Adrenal gland (tissue), 12 donors: Measurements from ENCODE around the gene TFF3. TPM values are rescaled to one million over a fixed set of nuclear protein-coding genes. Genes with fewer than 3 reads are reported as not detected.

Experiments used
- DNase-seq, 7 donors: peaks; one replicate each; pipeline ENCODE4 v3.0.0-alpha.2; 2019 to 2020
- H3K27ac ChIP-seq, 5 donors: fragments of 200-600 bp; sonication (generic) in 4 of 5; 1 replicate in 3 of 5; 2 replicates in 2 of 5; pipeline versions ENCODE4 v1.5.1 to v1.8.0; 2016 to 2020; ENCODE audit warnings: mild to moderate bottlenecking in 1 of 5
- H3K27me3 ChIP-seq: fragments of 200-600 bp; 2 replicates; pipeline ENCODE4 v1.8.0; 2021
- H3K36me3 ChIP-seq, 2 donors: fragments of 200-600 bp; replicated peaks in 1 of 2; 1 replicate in 1 of 2; 2 replicates in 1 of 2; pipeline versions ENCODE4 v1.5.1 to v1.8.0; 2018 to 2022
- H3K4me1 ChIP-seq, 2 donors: fragments of 200-600 bp; replicated peaks in 1 of 2; 1 replicate in 1 of 2; 2 replicates in 1 of 2; pipeline versions ENCODE4 v1.5.1 to v1.8.0; 2018 to 2021
- H3K4me3 ChIP-seq, 4 donors: fragments of 200-600 bp; sonication (generic) in 3 of 4; one replicate each; pipeline ENCODE4 v1.5.1; 2016 to 2018
- H3K9me3 ChIP-seq, 3 donors: fragments of 200-600 bp; sonication (generic) in 1 of 3; replicated peaks in 1 of 3; 1 replicate in 2 of 3; 2 replicates in 1 of 3; pipeline versions ENCODE4 v1.5.1 to v1.8.0; 2016 to 2021
- CTCF ChIP-seq, 6 experiments: fragments of 450-650 bp in 4 of 6; fragments of 200-600 bp in 2 of 6; sonication (generic) in 1 of 6; IDR thresholded peaks; 1 replicate in 5 of 6; 2 replicates in 1 of 6; pipeline versions ENCODE4 v1.5.1 to v1.8.0; 2016 to 2021; ENCODE audit warnings: antibody characterized with exemption in 6 of 6, mild to moderate bottlenecking in 2 of 6, moderate library complexity in 1 of 6
- POLR2A ChIP-seq, 2 donors: fragments of 450-650 bp; IDR thresholded peaks; one replicate each; pipeline ENCODE4 v1.6.1; 2017; ENCODE audit warnings: antibody characterized with exemption in 2 of 2, mild to moderate bottlenecking in 2 of 2, moderate library complexity in 1 of 2
- WGBS, 4 donors: extraction: QIAGEN DNeasy Blood & Tissue Kit in 2 of 4; methylation state at CpG; one replicate each; pipeline versions ENCODE4 v1.1.5 to v1.1.7; 2013 to 2017; 5-methylcytosine and 5-hydroxymethylcytosine counted together
- intact Hi-C, 2 donors: fragments of 100-400 bp; cut with DNase I; formaldehyde crosslinking; loops; one replicate each; pipeline versions ENCODE4 v1.14.1 to v1.15.0; 2022 to 2023
- polyA plus RNA-seq, 3 donors: library from polyadenylated mRNA; stranded (reverse); fragments of 200-250 nt in 2 of 3; fragments of 350-450 nt in 1 of 3; fragmentation: Illumina TruSeq in 1 of 3; extraction: RNeasy Lipid Tissue Mini Kit (QIAGEN cat#74804) in 1 of 3; gene quantifications; one replicate each; pipeline ENCODE4 v1.2.3, GENCODE V29; 2013 to 2014
- total RNA-seq, 9 donors: library from RNA; depleted of rRNA in 4 of 9; stranded (reverse); fragments of >200 nt in 4 of 9; fragments of 120-200 nt in 1 of 9; fragmentation: NEBNext Ultra II Directional in 1 of 9; extraction: Animal tissue kit (Norgen Biotek cat#: 25700) in 1 of 9; gene quantifications; one replicate each; pipeline versions ENCODE4 v1.1.0 to v1.2.4, GENCODE V29; 2013 to 2023
- donor health status: healthy with polysubstance abuse.
- donor health status: Bipolar disorder and iron deficiency.
- donor health status: DM: yes; HTN: yes; CAD: no.
- donor health status: DM: no; HTN: no; CAD: no.
- donor health status: DM: no; HTN: no; CAD: no.
- donor health status: DM: yes; HTN: yes; CAD: no.

Gene TFF3
- total and polyA plus RNA-seq, 12 donors, result 1.2 to 42.3 (median 11.1) TPM

GRCh38 chr21:42306366-42307035, 8.7 kb downstream of the TFF3 start:
- Histone ChIP-seq H3K4me1 (no peaks in the 10 kb centered on the region), H3K4me3 (no peak overlapping the region), H3K27ac (no peak overlapping the region), H3K27me3 (peaks cover 6% of the 10 kb centered on the region), H3K9me3 (no peaks in the 10 kb centered on the region), H3K36me3 (no peaks in the 10 kb centered on the region)
- intact Hi-C loops, result loop anchor here (5.0 to 10.0 kb wide), 3 partner anchors 141 to 162 kb away; no protein-coding TSS in a partner anchor
- no peak for TF ChIP-seq CTCF (IDR thresholded peaks at IDR 0.05)
- no peak for TF ChIP-seq POLR2A (IDR thresholded peaks at IDR 0.05)
- peak in 3 of 7 donors; percentile 7 to 49 (median 17) for DNase-seq
- whole genome bisulfite sequencing, 4 donors, result 67 to 83% (median 71%) methylated on average over 15 to 17 of the region's 17 CpGs

- DNase-seq, result peak in 2 of 7 donors; percentile 8 to 45
- TF ChIP-seq CTCF (IDR thresholded peaks at IDR 0.05) (no peak), POLR2A (IDR thresholded peaks at IDR 0.05) (no peak)
- Histone ChIP-seq H3K36me3 (no peaks in the 10 kb centered on the region), H3K9me3 (no peaks in the 10 kb centered on the region), H3K27ac (no peak overlapping the region), H3K4me3 (no peak overlapping the region), H3K4me1 (no peaks in the 10 kb centered on the region), H3K27me3 (peaks cover 6% of the 10 kb centered on the region)
- WGBS, 4 donors, result 92 to 96% (median 95%) methylated on average over 24 to 33 of the region's 33 CpGs
- intact Hi-C loops, result loop anchor here (5.0 to 10.0 kb wide), 3 partner anchors 142 to 161 kb away; no protein-coding TSS in a partner anchor
These were observed 9.5 kb downstream of the TFF3 start for GRCh38 chr21:42305707-42306147.

- 74 to 81% (median 79%) methylated on average over 21 to 22 of the region's 22 CpGs for WGBS, 4 donors
- no peak for TF ChIP-seq POLR2A (IDR thresholded peaks at IDR 0.05)
- no peak for TF ChIP-seq CTCF (IDR thresholded peaks at IDR 0.05)
- Histone ChIP-seq H3K27ac (no peak overlapping the region), H3K27me3 (peaks cover 5% of the 10 kb centered on the region), H3K4me1 (no peaks in the 10 kb centered on the region), H3K36me3 (no peaks in the 10 kb centered on the region), H3K9me3 (no peaks in the 10 kb centered on the region), H3K4me3 (no peak overlapping the region)
- DNase-seq, result peak in 3 of 7 donors; percentile 5 to 47 (median 17)
- intact Hi-C loops, result loop anchor here (5.0 to 10.0 kb wide), 3 partner anchors 142 to 160 kb away; no protein-coding TSS in a partner anchor
These were observed 10.4 kb downstream of the TFF3 start for GRCh38 chr21:42304556-42305454.

GRCh38 chr21:42303443-42303842, 11.8 kb downstream of the TFF3 start:
- no peak overlapping the region for H3K4me3 ChIP-seq
- peaks cover 0 to under 1% of the 10 kb centered on the region in 2 donors for H3K36me3 ChIP-seq
- H3K4me1 ChIP-seq, result no peaks in the 10 kb centered on the region
- no peak overlapping the region for H3K27ac ChIP-seq
- H3K9me3 ChIP-seq, result no peaks in the 10 kb centered on the region
- DNase-seq, result no peak
- TF ChIP-seq CTCF (IDR thresholded peaks at IDR 0.05), result no peak
- TF ChIP-seq POLR2A (IDR thresholded peaks at IDR 0.05), result no peak
- 62 to 72% (median 69%) methylated on average over 3 of the region's 3 CpGs for WGBS, 4 donors
- no peaks in the 10 kb centered on the region for H3K27me3 ChIP-seq
- intact Hi-C loops, result loop anchor here (10.0 kb wide), 2 partner anchors 151 to 159 kb away; no protein-coding TSS in a partner anchor
